HG02571 (cell line): ENCODE measurements around the gene CMYA5.
"Not testable (repeated sequence)": the region's sequence is repeated elsewhere in the genome, so short reads cannot be mapped to it uniquely, and the experiment has no call there.

Source experiments
- ATAC-seq: cut with Tn5 transposase; IDR thresholded peaks from one replicate; pipeline ENCODE4 v1.9.1; 2021; ENCODE audit warnings: mild to moderate bottlenecking, moderate library complexity; ENCODE audit not compliant: unreplicated experiment

The CMYA5 gene

GRCh38 chr5:79702606-79703380 is 13.2 kb downstream of the CMYA5 start:
- no peak for ATAC-seq

DNA sequence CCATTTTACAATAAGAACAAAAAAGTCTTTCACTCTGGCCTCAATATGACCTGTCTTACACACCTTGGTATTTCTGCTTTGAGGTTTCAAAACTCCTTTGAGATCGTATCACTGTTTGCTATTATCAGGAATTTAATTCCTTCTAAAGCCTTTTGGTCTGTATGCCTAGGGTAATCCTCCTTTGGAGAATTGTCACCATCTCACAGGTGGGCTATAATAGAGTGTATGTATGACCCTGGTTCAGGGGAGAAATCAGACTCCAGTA is 13.7 kb downstream of the CMYA5 start:
- no peak for ATAC-seq

DNA sequence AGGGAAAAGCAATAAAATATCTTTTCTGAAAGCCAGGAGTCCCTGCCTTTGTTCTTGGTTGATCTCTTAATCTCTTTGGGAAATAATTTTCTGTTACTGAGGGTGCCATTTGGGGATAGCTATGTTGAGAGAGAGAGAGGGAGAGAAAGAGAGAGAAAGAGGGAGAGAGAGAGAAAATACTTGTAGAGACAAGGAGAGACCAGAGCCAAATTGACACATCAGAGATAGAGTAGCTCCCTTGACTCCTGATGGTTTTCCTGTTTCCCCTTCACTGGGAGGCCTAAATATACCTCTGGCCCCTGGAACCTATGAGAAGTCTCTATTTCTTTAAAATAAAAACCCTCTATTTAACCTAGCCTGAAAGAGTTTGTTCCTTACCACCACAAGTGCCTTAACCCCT is 14.9 kb downstream of the CMYA5 start:
- ATAC-seq: no peak

- ATAC-seq: no peak
Observed at GRCh38 chr5:79705632-79706031, 16.0 kb downstream of the CMYA5 start.

GRCh38 chr5:79706317-79706716 is 16.7 kb downstream of the CMYA5 start:
- not testable (repeated sequence) for ATAC-seq

- no peak for ATAC-seq
Observed at GRCh38 chr5:79707535-79707934, 17.9 kb downstream of the CMYA5 start.

GRCh38 chr5:79712741-79713140 is 23.1 kb downstream of the CMYA5 start:
- no peak for ATAC-seq

- ATAC-seq: no peak
Observed at GRCh38 chr5:79713727-79714126, 24.1 kb downstream of the CMYA5 start.

- ATAC-seq: no peak
Observed at GRCh38 chr5:79716839-79717238, 27.2 kb downstream of the CMYA5 start.

DNA sequence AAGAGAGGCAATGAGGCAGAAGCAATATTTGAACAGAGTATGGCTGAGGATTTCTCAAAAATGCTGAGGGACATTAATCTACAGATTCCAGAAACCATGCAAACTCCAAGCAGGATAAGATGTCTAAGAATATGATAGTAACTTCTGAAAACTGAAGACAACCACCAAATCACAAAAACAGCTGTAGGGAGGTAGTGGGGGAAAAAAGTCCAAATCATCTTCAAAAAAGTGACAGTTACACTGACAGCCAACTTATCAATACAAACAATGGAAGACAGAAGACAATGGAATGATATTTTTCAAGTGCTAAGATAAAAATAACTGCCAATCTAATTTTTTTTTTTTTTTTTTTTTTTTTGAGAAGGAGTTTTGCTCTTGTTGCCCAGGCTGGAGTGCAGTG is 30.5 kb downstream of the CMYA5 start:
- ATAC-seq: no peak

DNA sequence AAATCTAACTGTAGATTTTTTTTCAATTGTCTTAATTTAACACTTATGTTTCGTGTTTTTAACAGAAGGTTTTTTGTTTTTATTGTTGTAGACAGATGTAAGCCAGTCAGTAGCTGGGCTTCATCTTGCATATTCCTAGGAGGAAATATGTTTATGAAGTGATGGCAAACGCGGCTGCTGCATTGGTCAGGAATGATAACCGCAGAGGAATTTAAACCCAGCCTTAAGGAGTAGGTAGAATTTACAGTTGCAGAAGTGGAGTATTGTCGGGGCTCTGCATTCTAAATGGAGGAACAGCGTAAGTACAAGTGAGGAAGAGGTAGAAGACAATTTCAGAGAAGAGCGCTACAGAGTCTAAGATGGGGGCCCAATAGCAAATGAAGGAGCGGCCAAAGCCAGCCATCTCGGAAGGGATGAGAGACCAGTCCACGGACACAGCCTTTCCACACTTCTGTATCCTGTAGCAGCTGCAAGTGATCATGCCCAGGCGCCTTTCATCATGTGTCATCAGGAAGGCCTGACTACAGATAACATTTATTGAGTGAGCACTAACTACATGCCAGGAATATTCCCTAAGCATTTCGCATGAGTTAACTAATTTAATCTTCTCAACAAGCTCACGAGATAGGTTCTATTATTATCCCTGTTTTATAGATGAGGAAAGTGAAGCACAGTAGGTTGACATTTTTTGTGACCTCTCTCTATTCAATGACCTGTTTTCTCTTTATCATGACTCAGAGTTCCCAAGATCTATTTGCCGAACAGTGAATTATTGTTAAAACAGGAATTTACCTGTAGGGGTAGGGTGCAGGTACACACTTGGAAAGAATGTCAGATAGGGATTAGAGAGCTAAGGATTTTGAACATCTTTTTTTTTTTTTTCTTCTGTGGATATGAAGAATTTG is 38.1 kb downstream of the CMYA5 start:
- ATAC-seq: no peak

GRCh38 chr5:79728396-79728795 is 38.8 kb downstream of the CMYA5 start:
- ATAC-seq: no peak

GRCh38 chr5:79729679-79730078 is 40.0 kb downstream of the CMYA5 start:
- ATAC-seq: no peak

DNA sequence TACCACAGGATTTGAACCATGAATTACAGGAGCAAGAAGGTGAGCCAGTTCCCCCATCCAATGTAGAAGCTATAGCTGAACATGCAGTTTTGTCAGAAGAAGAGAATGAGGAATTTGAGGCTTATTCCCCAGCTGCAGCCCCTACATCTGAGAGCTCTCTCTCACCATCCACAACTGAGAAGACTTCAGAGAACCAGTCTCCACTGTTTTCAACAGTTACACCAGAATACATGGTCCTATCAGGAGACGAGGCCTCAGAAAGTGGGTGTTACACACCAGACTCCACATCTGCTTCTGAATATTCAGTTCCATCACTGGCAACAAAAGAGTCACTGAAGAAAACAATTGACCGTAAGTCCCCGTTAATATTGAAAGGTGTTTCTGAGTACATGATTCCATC is 40.9 kb downstream of the CMYA5 start:
- ATAC-seq: no peak

DNA sequence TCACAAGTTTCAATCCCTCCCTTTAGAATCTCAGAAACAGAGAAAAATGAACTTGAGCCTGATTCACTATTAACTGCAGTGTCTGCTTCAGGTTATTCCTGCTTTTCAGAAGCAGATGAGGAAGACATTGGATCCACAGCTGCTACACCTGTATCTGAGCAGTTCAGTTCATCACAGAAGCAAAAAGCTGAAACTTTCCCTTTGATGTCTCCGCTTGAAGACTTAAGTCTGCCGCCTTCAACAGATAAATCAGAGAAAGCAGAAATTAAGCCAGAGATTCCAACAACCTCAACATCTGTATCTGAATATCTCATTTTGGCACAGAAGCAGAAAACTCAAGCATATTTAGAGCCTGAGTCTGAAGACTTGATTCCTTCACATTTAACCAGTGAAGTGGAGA is 42.1 kb downstream of the CMYA5 start:
- no peak for ATAC-seq

DNA sequence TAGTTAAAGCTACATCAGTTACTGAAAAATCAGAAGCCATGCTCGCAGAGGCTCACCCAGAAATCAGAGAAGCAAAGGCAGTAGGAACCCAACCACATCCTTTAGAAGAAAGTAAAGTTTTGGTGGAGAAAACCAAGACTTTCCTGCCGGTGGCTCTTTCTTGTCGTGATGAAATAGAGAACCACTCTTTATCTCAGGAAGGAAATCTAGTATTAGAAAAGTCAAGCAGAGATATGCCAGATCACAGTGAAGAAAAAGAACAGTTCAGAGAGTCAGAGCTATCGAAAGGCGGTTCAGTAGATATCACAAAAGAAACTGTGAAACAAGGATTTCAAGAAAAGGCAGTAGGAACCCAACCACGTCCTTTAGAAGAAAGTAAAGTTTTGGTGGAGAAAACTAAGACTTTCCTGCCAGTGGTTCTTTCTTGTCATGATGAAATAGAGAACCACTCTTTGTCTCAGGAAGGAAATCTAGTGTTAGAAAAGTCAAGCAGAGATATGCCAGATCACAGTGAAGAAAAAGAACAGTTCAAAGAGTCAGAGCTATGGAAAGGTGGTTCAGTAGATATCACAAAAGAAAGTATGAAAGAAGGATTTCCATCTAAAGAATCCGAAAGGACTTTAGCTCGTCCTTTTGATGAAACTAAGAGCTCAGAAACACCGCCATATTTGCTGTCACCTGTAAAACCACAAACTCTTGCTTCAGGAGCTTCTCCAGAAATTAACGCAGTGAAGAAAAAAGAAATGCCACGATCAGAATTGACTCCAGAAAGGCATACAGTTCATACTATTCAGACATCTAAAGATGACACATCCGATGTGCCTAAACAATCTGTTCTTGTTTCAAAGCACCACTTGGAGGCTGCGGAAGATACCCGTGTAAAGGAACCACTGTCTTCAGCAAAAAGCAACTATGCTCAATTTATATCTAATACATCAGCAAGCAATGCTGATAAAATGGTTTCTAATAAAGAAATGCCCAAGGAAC is 47.2 kb downstream of the CMYA5 start:
- ATAC-seq: no peak

GRCh38 chr5:79738349-79738748 is 48.7 kb downstream of the CMYA5 start:
- ATAC-seq: no peak

- ATAC-seq: no peak
Observed at GRCh38 chr5:79742549-79743136, 53.0 kb downstream of the CMYA5 start.

DNA sequence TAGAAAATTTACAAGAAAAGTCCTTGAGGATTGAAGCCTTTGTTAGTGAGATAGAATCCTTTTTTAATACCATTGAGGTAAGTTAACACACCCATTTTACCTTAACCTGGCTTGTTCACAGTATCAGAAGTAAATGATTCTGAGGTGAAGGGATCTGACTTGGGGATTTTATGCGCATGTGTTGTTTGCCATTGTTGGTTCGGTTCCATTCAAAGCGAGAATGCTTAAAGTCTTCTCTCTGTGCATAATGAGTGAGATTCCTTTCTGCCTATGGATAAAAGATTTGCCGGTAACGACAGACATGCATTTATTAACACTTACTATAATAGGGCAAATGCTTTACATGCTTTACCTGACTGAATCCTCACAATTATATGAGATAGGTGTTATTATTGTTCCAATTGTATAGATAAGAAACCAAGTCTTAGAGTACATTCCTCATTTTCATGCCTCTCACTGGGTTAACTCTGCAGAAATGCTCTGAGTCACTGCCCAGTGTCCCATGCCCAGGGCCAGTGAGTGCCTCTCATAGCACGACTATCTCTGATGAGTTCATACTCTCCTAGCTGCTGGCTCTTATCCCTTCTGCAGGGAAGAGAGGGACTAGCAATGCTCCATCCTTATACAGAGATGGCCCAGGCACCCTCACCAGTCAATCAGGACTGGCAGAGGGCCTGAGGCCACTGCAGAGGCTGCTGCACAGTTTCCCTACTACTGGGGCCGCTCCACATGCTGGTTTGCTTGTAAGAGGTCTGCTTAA is 54.4 kb downstream of the CMYA5 start:
- no peak for ATAC-seq

GRCh38 chr5:79745255-79745654 is 55.6 kb downstream of the CMYA5 start:
- ATAC-seq: no peak
